ENCODE results near the gene COL24A1. TPM values are rescaled to one million over a fixed set of nuclear protein-coding genes. Genes with fewer than 3 reads are reported as not detected.
"Not testable (repeated sequence)": the region's sequence is repeated elsewhere in the genome, so short reads cannot be mapped to it uniquely, and the experiment has no call there.

COL24A1 gene
- total RNA-seq, 4 donors from 2014 or later = 1.2 to 4.7 (median 3.3) TPM

- ATAC-seq = no peak
- TF ChIP-seq POLR2AphosphoS5 (IDR thresholded peaks at IDR 0.05) = no peak
- TF ChIP-seq POLR2A (IDR thresholded peaks at IDR 0.05) = no peak
- TF ChIP-seq CTCF (IDR thresholded peaks at IDR 0.05) = no peak
- no peak for TF ChIP-seq EP300 (IDR thresholded peaks at IDR 0.05)
- 78 to 87% methylated on average over 1 of the region's 1 CpG for WGBS, 2 donors (ENCODE audit: low coverage in 1 of 2)
- Histone ChIP-seq H3K4me1 (no peaks in the 10 kb centered on the region), H3K4me3 (no peak overlapping the region), H3K36me3 (no peaks in the 10 kb centered on the region), H3K27me3 (no peaks in the 10 kb centered on the region), H3K27ac (no peak overlapping the region), H3K9me3 (no peaks in the 10 kb centered on the region)
Observed at GRCh38 chr1:85734931-85735330, 421.6 kb downstream of the COL24A1 start.

- Histone ChIP-seq H3K4me3 (no peak overlapping the region), H3K27ac (no peak overlapping the region), H3K36me3 (no peaks in the 10 kb centered on the region), H3K9me3 (peaks cover 0 to 20% (median 0%) of the 10 kb centered on the region in 3 donors), H3K27me3 (no peaks in the 10 kb centered on the region), H3K4me1 (no peaks in the 10 kb centered on the region)
- no peak for ATAC-seq
- whole genome bisulfite sequencing, 2 donors (ENCODE audit: low coverage in 1 of 2) = 90 to 100% methylated on average over 3 to 7 of the region's 7 CpGs
- TF ChIP-seq POLR2A (IDR thresholded peaks at IDR 0.05) (no peak), EP300 (IDR thresholded peaks at IDR 0.05) (no peak), POLR2AphosphoS5 (IDR thresholded peaks at IDR 0.05) (no peak), CTCF (IDR thresholded peaks at IDR 0.05) (no peak)
Observed at GRCh38 chr1:85718678-85719340, 437.8 kb downstream of the COL24A1 start.

GRCh38 chr1:85714418-85715114 lies 442.0 kb downstream of the COL24A1 start:
- not testable (repeated sequence) for H3K4me1 ChIP-seq, ATAC-seq, H3K9me3 ChIP-seq, H3K27me3 ChIP-seq, H3K27ac ChIP-seq, H3K36me3 ChIP-seq, H3K4me3 ChIP-seq
- 78 to 89% methylated on average over 6 to 11 of the region's 14 CpGs for WGBS, 2 donors (ENCODE audit: low coverage in 1 of 2)

GRCh38 chr1:85708829-85709227 lies 447.7 kb downstream of the COL24A1 start:
- Histone ChIP-seq H3K4me1 (peaks cover 0 to 33% (median 4%) of the 10 kb centered on the region in 3 donors), H3K4me3 (peak overlapping the region; percentile 69 to 80), H3K27me3 (no peaks in the 10 kb centered on the region), H3K36me3 (peaks cover 0 to 23% of the 10 kb centered on the region in 2 donors), H3K27ac (peak overlapping the region; percentile 54 to 87 (median 86)), H3K9me3 (no peaks in the 10 kb centered on the region)
- WGBS, 2 donors (ENCODE audit: low coverage in 1 of 2) = 89 to 97% methylated on average over 5 of the region's 6 CpGs
- TF ChIP-seq POLR2A (IDR thresholded peaks at IDR 0.05) (no peak), CTCF (IDR thresholded peaks at IDR 0.05) (no peak), EP300 (IDR thresholded peaks at IDR 0.05) (no peak), POLR2AphosphoS5 (IDR thresholded peaks at IDR 0.05) (no peak)
- ATAC-seq = no peak

GRCh38 chr1:85707990-85708828 lies 448.4 kb downstream of the COL24A1 start, which contains the start of gene ZNHIT6:
TSS of gene ZNHIT6 (minus strand) at chr1:85708433. CDS start at chr1:85708284, 149 bp downstream.
- 0 to 1% methylated on average over 7 to 28 of the region's 35 CpGs for WGBS, 2 donors (ENCODE audit: low coverage in 1 of 2)
- Histone ChIP-seq H3K9me3 (no peaks in the 10 kb centered on the region), H3K27me3 (no peaks in the 10 kb centered on the region), H3K4me3 (peak within 1 kb of the TSS; percentile 69 to 80), H3K27ac (peak within 1 kb of the TSS; percentile 54 to 87 (median 86)), H3K4me1 (peaks cover 0 to 33% (median 4%) of the 10 kb centered on the region in 3 donors), H3K36me3 (peaks cover 0 to 27% of the 10 kb centered on the region in 2 donors)
- TF ChIP-seq POLR2A (IDR thresholded peaks at IDR 0.05) = peak in 1 of 2 donors; percentile 47
- TF ChIP-seq CTCF (IDR thresholded peaks at IDR 0.05) = peak in 3 of 4 experiments; percentile 43 to 55 (median 45)
- no peak for TF ChIP-seq EP300 (IDR thresholded peaks at IDR 0.05)
- TF ChIP-seq POLR2AphosphoS5 (IDR thresholded peaks at IDR 0.05) = peak; percentile 65
- peak; percentile 96 for ATAC-seq
